ENCODE measurements around the gene MAPK8. TPM values are rescaled to one million over a fixed set of nuclear protein-coding genes. Genes with fewer than 3 reads are reported as not detected.

Gene MAPK8
- total and polyA plus RNA-seq, 9 of the 15 experiments (the other 6 are each of a cell fraction or from before 2014, with no cell fraction given) = 6.4 to 159 (median 71.0) TPM

GRCh38 chr10:48306870-48307710 is 613 bp downstream of the MAPK8 start (continued):
- TF ChIP-seq UBTF (IDR thresholded peaks at IDR 0.05; ENCODE audit: borderline replicate concordance in 1 of 2, low read depth in 2 of 2, low read length in 2 of 2) (peak in 1 of 2 experiments; percentile 33; a peak in 1 of 4 replicates), TAL1 (IDR thresholded peaks at IDR 0.05) (no peak), THAP12 (CRISPR knock-in tag; IDR thresholded peaks at IDR 0.05) (0 out of 2 replicates have a peak, but pooled peaks have one; percentile 12), MYBL2 (IDR thresholded peaks at IDR 0.05; ENCODE audit: low read depth) (no peak), MYBL2 (CRISPR knock-in tag; IDR thresholded peaks at IDR 0.05; ENCODE audit: borderline replicate concordance) (no peak), ZBTB17 (CRISPR knock-in tag; IDR thresholded peaks at IDR 0.05) (no peak), HOMEZ (CRISPR knock-in tag; IDR thresholded peaks at IDR 0.05) (no peak), AFF4 (CRISPR knock-in tag; IDR thresholded peaks at IDR 0.05) (no peak), HCFC1 (IDR thresholded peaks at IDR 0.05; ENCODE audit: low read depth, low read length) (no peak), ZNF609 (CRISPR knock-in tag; IDR thresholded peaks at IDR 0.05; ENCODE audit: borderline replicate concordance) (0 out of 2 replicates have a peak, but pooled peaks have one; percentile 32)

Data from K562 (cell line).